B cell (primary cell): ENCODE data around the gene ANGEL2.

Source experiments
- CTCF ChIP-seq: fragments of 200-600 bp; IDR thresholded peaks from one replicate; pipeline ENCODE4 v1.8.0; 2022; ENCODE audit warnings: antibody characterized with exemption, mild to moderate bottlenecking
- EZH2 ChIP-seq: IDR thresholded peaks from 2 replicates; pipeline ENCODE4 v1.6.1; 2012; ENCODE audit warnings: borderline replicate concordance, low read depth, mild to moderate bottlenecking, moderate library complexity, low read length; ENCODE audit not compliant: insufficient read depth, poor library complexity, severe bottlenecking

- TF ChIP-seq CTCF: no peak
- no peak for TF ChIP-seq EZH2
Measured at GRCh38 chr1:213008564-213008963, 7.1 kb downstream of the ANGEL2 start.
